Astrocyte of the cerebellum (primary cell): ENCODE data around the gene RAB11FIP5.

ENCODE experiments used
- DNase-seq: peaks from one replicate; pipeline ENCODE4 v3.0.0-alpha.2; 2011; ENCODE audit warnings: low read depth
- H3K4me3 ChIP-seq: 2 replicates; pipeline ENCODE4 v1.5.1; 2011; ENCODE audit warnings: mild to moderate bottlenecking, low read depth, low read length, moderate library complexity
- CTCF ChIP-seq: IDR thresholded peaks from 2 replicates; pipeline ENCODE4 v1.5.1; 2012; ENCODE audit warnings: low read length, low read depth, moderate library complexity, mild to moderate bottlenecking; ENCODE audit errors: missing control alignments
- in situ Hi-C: cut with HindIII; loops from 2 replicates; pipeline ENCODE4 v1.10.0; 2017; ENCODE audit warnings: low sequenced_read_pairs

The RAB11FIP5 gene

GRCh38 chr2:73117441-73117840 lies 4.7 kb upstream of the RAB11FIP5 start:
- no peak for DNase-seq
- no peak overlapping the region for H3K4me3 ChIP-seq
- in situ Hi-C loops, result no loop called here
- TF ChIP-seq CTCF, result no peak

GRCh38 chr2:73116182-73116960 lies 3.6 kb upstream of the RAB11FIP5 start:
- H3K4me3 ChIP-seq, result no peak overlapping the region
- TF ChIP-seq CTCF, result no peak
- in situ Hi-C loops, result no loop called here
- DNase-seq, result no peak

- TF ChIP-seq CTCF, result no peak
- no peak for DNase-seq
- in situ Hi-C loops, result no loop called here
- H3K4me3 ChIP-seq, result no peak overlapping the region
Measured at GRCh38 chr2:73114273-73114867, 1.6 kb upstream of the RAB11FIP5 start.

GRCh38 chr2:73112026-73112912 lies 479 bp downstream of the RAB11FIP5 start:
- in situ Hi-C loops, result no loop called here
- TF ChIP-seq CTCF, result no peak
- DNase-seq, result no peak
- peak overlapping the region; percentile 68 for H3K4me3 ChIP-seq

GRCh38 chr2:73111073-73112025 lies 1.4 kb downstream of the RAB11FIP5 start:
- peak; percentile 36 for DNase-seq
- in situ Hi-C loops, result no loop called here
- H3K4me3 ChIP-seq, result peak overlapping the region; percentile 68
- no peak for TF ChIP-seq CTCF
